SK-N-SH treated with all-trans-retinoic acid at 6 μM for 48 hours (cell line): ENCODE results near the gene FFAR3.
"Not testable (repeated sequence)": the region's sequence is repeated elsewhere in the genome, so short reads cannot be mapped to it uniquely, and the experiment has no call there.

Experiments used
- ATAC-seq: fragments of 200-7000 bp; cut with Tn5 transposase; 3 replicates; pipeline ENCODE4 v1.9.1; 2020; ENCODE audit warnings: mild to moderate bottlenecking, moderate library complexity
- ARNTL ChIP-seq: fragments of 450-650 bp; formaldehyde crosslinking; IDR thresholded peaks from 2 replicates; pipeline ENCODE4 v1.5.0; 2020; ENCODE audit warnings: low read depth, mild to moderate bottlenecking, moderate library complexity, borderline replicate concordance
- BACH2 ChIP-seq: fragments of 250-450 bp; sonication (Bioruptor Pico); IDR thresholded peaks from 2 replicates; pipeline ENCODE4 v1.9.0; 2021; ENCODE audit warnings: mild to moderate bottlenecking, borderline replicate concordance
- CREB5 ChIP-seq: fragments of 250-450 bp; sonication (Bioruptor Pico); IDR thresholded peaks from 2 replicates; pipeline ENCODE4 v1.5.1; 2020; ENCODE audit warnings: low read depth, mild to moderate bottlenecking, moderate library complexity
- CSDC2 ChIP-seq: fragments of 250-450 bp; sonication (Bioruptor Pico); IDR thresholded peaks from 2 replicates; pipeline ENCODE4 v1.5.0; 2020; ENCODE audit warnings: mild to moderate bottlenecking, moderate library complexity
- CSRNP3 ChIP-seq: fragments of 250-450 bp; sonication (Bioruptor Pico); IDR thresholded peaks from 2 replicates; pipeline ENCODE4 v1.5.1; 2021; ENCODE audit warnings: mild to moderate bottlenecking, moderate library complexity
- ESRRG ChIP-seq: fragments of 250-450 bp; sonication (Bioruptor Pico); IDR thresholded peaks from 2 replicates; pipeline ENCODE4 v1.6.1; 2021; ENCODE audit warnings: mild to moderate bottlenecking
- GLIS3 ChIP-seq: fragments of 250-450 bp; sonication (Bioruptor Pico); IDR thresholded peaks from 2 replicates; pipeline ENCODE4 v1.5.0; 2020; ENCODE audit warnings: mild to moderate bottlenecking, moderate library complexity
- ISL1 ChIP-seq: fragments of 250-450 bp; sonication (Bioruptor Pico); IDR thresholded peaks from 2 replicates; pipeline ENCODE4 v2.1.2; 2022; ENCODE audit warnings: mild to moderate bottlenecking, moderate library complexity
- OSR1 ChIP-seq: fragments of 250-450 bp; sonication (Bioruptor Pico); IDR thresholded peaks from 2 replicates; pipeline ENCODE4 v1.8.0; 2022; ENCODE audit warnings: moderate library complexity, mild to moderate bottlenecking, inconsistent platforms
- PPARA ChIP-seq: fragments of 250-450 bp; sonication (Bioruptor Pico); IDR thresholded peaks from 2 replicates; pipeline ENCODE4 v1.5.0; 2020; ENCODE audit warnings: mild to moderate bottlenecking, borderline replicate concordance
- SNAI2 ChIP-seq: fragments of 250-450 bp; sonication (Bioruptor Pico); IDR thresholded peaks from 2 replicates; pipeline ENCODE4 v1.5.0; 2020; ENCODE audit warnings: mild to moderate bottlenecking, moderate library complexity
- TCF4 ChIP-seq: fragments of 250-450 bp; sonication (Bioruptor Pico); IDR thresholded peaks from 2 replicates; pipeline ENCODE4 v1.8.0; 2021; ENCODE audit warnings: mild to moderate bottlenecking, moderate library complexity, borderline replicate concordance
- TOX ChIP-seq: fragments of 250-450 bp; sonication (Bioruptor Pico); IDR thresholded peaks from 2 replicates; pipeline ENCODE4 v1.8.0; 2021; ENCODE audit warnings: mild to moderate bottlenecking, moderate library complexity, borderline replicate concordance
- TSHZ2 ChIP-seq: fragments of 250-450 bp; sonication (Bioruptor Pico); IDR thresholded peaks from 2 replicates; pipeline ENCODE4 v1.5.0; 2020; ENCODE audit warnings: mild to moderate bottlenecking, moderate library complexity
- ZFP3 ChIP-seq: fragments of 250-450 bp; sonication (Bioruptor Pico); IDR thresholded peaks from 2 replicates; pipeline ENCODE4 v1.5.0; 2020; ENCODE audit warnings: mild to moderate bottlenecking, moderate library complexity
- ZFP30 ChIP-seq: fragments of 450-650 bp; formaldehyde crosslinking; IDR thresholded peaks from 2 replicates; pipeline ENCODE4 v1.5.0; 2022; ENCODE audit warnings: mild to moderate bottlenecking, moderate library complexity
- ZNF565 ChIP-seq: fragments of 450-650 bp; formaldehyde crosslinking; conservative IDR thresholded peaks from 2 replicates; pipeline ENCODE4 v1.5.0; 2020; ENCODE audit warnings: low read depth, mild to moderate bottlenecking, moderate library complexity
- ZNF70 ChIP-seq: fragments of 450-650 bp; formaldehyde crosslinking; IDR thresholded peaks from 2 replicates; pipeline ENCODE4 v1.5.0; 2020; ENCODE audit warnings: mild to moderate bottlenecking, moderate library complexity
- ZNF8 ChIP-seq: fragments of 450-650 bp; formaldehyde crosslinking; IDR thresholded peaks from 2 replicates; pipeline ENCODE4 v1.5.0; 2020; ENCODE audit warnings: mild to moderate bottlenecking, moderate library complexity
- TF ChIP-seq, protein P1 (sequence below): fragments of 250-450 bp; sonication (Bioruptor Pico); IDR thresholded peaks from 2 replicates; pipeline ENCODE4 v1.8.0; 2021; ENCODE audit warnings: low read depth, mild to moderate bottlenecking, moderate library complexity, borderline replicate concordance
- TF ChIP-seq, protein P2 (sequence below): fragments of 250-450 bp; sonication (Bioruptor Pico); IDR thresholded peaks from 2 replicates; pipeline ENCODE4 v1.8.0; 2020; ENCODE audit warnings: mild to moderate bottlenecking, moderate library complexity, borderline replicate concordance

Gene FFAR3

GRCh38 chr19:35369522-35369921 is 11.3 kb downstream of the FFAR3 start:
- ATAC-seq, result no peak
- TF ChIP-seq, protein P1, sequence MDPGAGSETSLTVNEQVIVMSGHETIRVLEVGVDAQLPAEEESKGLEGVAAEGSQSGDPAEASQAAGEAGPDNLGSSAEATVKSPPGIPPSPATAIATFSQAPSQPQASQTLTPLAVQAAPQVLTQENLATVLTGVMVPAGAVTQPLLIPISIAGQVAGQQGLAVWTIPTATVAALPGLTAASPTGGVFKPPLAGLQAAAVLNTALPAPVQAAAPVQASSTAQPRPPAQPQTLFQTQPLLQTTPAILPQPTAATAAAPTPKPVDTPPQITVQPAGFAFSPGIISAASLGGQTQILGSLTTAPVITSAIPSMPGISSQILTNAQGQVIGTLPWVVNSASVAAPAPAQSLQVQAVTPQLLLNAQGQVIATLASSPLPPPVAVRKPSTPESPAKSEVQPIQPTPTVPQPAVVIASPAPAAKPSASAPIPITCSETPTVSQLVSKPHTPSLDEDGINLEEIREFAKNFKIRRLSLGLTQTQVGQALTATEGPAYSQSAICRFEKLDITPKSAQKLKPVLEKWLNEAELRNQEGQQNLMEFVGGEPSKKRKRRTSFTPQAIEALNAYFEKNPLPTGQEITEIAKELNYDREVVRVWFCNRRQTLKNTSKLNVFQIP, result no peak
- TF ChIP-seq SNAI2, result no peak
- TF ChIP-seq ZNF70 (CRISPR knock-in tag), result no peak
- TF ChIP-seq ISL1 (CRISPR knock-in tag), result no peak
- no peak for TF ChIP-seq OSR1
- TF ChIP-seq ZNF565 (CRISPR knock-in tag), result no peak
- no peak for TF ChIP-seq ZFP30 (CRISPR knock-in tag)
- TF ChIP-seq CREB5 (CRISPR knock-in tag), result no peak
- no peak for TF ChIP-seq ARNTL (CRISPR knock-in tag)
- TF ChIP-seq CSDC2, result no peak
- TF ChIP-seq BACH2 (CRISPR knock-in tag), result no peak

DNA sequence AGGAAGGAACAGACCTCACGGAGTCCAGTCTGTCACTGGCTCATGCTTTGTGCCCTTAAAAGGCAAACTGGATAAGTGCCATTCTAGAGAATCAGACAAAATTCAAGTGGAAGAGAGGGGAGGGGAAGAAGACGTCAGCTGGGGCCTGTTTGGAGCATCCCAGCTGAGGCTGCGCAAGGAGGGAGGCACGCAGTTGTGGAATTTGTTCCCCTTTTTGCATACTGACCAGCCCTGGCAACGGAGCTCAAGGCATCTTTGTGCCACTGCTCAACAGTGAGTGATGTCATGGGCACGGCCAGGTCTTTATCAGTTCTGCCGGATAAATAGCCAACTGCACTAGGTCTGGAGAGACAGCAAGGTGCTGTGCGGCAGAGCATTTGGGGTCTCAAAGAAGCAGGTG is 12.5 kb downstream of the FFAR3 start, which contains the start of gene GPR42:
Gene GPR42, plus strand, starts transcription at position 347 of the 400 bp plus-strand sequence. CDS start 292 bp downstream, outside the sequence.
- ATAC-seq, result no peak
- TF ChIP-seq ISL1 (CRISPR knock-in tag) (no peak), SNAI2 (no peak), PPARA (CRISPR knock-in tag) (no peak), ZNF8 (CRISPR knock-in tag) (no peak), BACH2 (CRISPR knock-in tag) (no peak), CSRNP3 (CRISPR knock-in tag) (no peak), GLIS3 (CRISPR knock-in tag) (no peak), ZFP3 (CRISPR knock-in tag) (no peak), TCF4 (CRISPR knock-in tag) (no peak), TSHZ2 (CRISPR knock-in tag) (no peak), TOX (CRISPR knock-in tag) (no peak), ARNTL (CRISPR knock-in tag) (no peak), ESRRG (CRISPR knock-in tag) (no peak)
- TF ChIP-seq, protein P2, sequence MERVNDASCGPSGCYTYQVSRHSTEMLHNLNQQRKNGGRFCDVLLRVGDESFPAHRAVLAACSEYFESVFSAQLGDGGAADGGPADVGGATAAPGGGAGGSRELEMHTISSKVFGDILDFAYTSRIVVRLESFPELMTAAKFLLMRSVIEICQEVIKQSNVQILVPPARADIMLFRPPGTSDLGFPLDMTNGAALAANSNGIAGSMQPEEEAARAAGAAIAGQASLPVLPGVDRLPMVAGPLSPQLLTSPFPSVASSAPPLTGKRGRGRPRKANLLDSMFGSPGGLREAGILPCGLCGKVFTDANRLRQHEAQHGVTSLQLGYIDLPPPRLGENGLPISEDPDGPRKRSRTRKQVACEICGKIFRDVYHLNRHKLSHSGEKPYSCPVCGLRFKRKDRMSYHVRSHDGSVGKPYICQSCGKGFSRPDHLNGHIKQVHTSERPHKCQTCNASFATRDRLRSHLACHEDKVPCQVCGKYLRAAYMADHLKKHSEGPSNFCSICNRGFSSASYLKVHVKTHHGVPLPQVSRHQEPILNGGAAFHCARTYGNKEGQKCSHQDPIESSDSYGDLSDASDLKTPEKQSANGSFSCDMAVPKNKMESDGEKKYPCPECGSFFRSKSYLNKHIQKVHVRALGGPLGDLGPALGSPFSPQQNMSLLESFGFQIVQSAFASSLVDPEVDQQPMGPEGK (CRISPR knock-in tag), result no peak

DNA sequence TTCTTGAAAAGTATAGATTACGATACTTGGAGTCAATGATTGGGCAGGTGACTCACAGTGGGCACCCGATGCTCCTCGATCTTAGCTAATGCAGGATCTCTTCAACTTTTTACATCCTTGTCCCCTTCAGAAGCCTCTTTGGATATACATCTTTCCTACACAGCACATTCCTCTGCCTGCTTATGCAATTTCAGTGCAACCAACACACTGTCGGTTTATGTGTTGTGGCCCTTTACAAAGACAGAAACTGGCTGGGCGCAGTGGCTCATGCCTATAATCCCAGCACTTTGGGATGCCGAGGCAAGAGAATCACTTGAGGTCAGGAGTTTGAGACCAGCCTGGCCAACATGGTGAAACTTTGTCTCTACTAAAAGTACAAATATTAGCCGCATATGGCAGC is 15.2 kb downstream of the FFAR3 start:
- TF ChIP-seq ZNF70 (CRISPR knock-in tag), result no peak
- TF ChIP-seq CSDC2, result no peak
- TF ChIP-seq ZFP30 (CRISPR knock-in tag), result no peak
- no peak for TF ChIP-seq ZFP3 (CRISPR knock-in tag)
- no peak for TF ChIP-seq ESRRG (CRISPR knock-in tag)
- no peak for ATAC-seq

DNA sequence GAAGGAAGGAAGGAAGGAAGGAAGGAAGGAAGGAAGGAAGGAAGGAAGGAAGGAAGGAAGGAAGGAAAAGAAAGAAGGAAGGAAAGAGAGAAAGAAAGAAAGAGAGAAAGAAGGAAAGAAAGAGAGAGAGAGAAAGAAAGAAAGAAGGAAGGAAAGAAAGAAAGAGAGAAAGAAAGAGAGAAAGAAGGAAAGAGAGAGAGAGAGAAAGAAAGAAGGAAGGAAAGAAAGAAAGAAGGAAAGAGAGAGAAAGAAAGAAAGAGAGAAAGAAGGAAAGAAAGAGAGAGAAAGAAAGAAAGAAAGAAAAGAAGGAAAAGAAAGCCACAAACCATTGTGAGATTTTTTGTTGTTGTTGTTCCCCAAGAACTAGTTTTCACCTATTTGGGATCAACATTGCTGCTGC is 15.8 kb downstream of the FFAR3 start:
- ATAC-seq, result not testable (repeated sequence)
